Effector CD8-positive, alpha-beta T cell (primary cell): ENCODE results near the gene GOLGA5.
"Not testable (repeated sequence)": the region's sequence is repeated elsewhere in the genome, so short reads cannot be mapped to it uniquely, and the experiment has no call there.

Experiments
- DNase-seq: peaks from one replicate; lab custom pipeline; 2025; lab: John Stamatoyannopoulos, UW

Gene GOLGA5

DNA sequence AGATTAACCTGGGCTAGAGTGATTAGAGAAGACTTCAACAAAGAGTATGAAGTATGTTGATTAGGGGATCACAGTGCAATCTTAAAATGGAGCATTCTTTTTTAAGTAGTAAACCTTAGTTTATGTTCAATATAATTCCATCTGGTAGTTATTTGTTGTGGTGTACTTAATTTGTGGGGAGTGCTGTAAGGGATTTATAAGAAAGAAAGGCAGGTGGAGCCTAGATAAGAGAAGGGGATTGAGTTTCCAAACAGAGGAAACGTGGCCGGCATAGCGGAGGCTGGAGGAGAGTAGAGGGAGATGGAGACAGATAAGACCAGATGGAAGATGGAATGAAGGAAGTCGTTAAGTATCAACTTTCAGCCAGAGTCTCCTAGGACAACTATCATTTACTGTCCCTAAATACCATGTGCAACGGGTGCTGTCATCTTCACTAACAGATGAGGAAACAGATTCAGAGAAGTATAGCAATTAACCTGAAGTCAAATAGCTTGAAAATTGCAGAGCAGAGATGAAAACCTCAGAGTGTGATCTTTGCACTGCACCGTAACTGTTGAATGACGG, 38.1 kb downstream of the GOLGA5 start:
- DNase-seq: no peak

DNA sequence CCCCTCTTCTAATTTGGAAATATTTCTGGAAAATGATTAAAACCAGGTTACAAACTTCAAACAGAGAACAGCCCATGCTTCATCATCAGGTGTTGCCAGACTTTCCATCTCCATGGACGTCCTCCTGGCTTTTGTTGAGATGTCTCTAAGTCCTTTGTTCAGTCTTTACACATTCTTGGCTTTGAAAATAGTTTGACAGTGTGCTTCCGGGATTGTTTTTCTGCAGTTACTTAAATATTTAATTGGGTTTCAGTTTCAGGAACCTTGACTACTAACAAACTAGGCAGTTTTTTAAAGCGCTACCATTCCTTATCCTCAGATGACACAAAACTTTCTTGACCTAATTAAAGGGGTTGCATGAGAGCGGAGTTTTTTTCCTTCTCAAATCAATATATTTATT, 47.8 kb downstream of the GOLGA5 start:
- no peak for DNase-seq

DNA sequence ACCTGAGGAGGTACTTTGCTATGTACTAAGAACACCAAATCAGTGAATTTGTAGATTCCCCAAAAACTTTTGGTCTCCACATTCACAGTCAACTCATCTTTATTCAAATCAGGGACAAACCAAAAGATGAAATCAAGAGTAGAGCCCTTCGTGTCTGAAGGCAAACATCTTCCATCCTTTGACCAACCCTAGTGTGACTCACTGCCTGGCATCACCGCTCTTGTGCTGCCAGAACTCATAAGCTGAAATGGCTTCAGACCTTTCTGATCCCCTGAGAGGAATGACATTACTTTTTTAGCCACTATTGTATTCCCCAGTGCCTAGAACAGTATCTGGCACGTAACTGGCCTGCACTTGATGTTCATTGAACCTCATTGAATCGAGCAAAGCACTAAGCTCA, 50.1 kb downstream of the GOLGA5 start:
- no peak for DNase-seq

DNA sequence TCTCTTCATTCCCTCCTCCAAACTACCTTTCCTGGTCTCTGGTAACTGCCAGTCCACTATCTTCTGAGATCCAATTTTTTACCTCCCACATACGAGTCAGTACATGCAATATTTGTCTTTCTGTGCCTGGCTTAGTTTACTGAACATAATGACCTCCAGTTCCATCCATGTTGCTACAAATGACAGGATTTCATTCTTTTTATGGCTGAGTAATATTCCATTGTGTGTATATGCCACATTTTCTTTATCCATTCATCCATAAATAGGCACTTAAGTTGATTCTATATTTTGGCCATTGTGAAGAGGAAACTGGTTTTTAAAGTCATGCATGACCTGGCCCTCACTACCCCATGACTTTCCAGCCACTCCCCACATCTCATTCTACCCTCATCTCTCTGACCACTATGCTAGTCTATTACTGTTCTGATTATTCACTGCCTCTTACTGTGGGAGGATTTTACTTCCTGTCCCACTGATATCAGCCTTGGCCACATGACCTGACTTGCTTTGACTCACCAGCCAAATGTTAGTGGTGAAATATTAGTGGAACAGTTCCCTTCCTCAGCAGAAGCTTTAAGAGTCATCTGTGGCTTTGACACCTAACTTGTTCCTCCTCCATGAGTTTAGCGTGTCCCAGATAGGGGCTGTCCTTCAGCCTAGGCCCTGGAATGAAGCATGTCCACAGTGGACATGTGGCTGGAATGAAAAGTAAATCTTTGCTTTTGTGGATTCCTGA, 52.2 kb downstream of the GOLGA5 start:
- no peak for DNase-seq

DNA sequence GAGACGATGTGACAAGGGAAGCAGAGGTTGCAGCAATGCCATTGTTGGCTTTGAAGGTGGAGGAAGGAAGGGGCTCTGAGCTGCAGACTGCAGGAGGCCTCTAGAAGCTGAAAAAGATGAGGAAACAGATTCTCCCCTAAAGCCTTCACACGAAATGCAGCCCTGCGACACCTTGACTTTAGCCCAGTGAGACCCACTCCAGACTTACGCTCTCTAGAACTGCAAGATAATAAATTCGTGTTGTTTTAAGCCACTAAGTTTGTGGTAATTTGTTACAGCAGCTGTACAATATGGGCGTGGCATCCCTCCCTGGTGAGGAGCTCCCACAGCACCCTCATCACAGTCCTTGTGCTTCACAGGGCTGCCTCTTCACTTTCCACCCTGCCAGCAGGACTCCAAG, 53.2 kb downstream of the GOLGA5 start:
- no peak for DNase-seq

DNA sequence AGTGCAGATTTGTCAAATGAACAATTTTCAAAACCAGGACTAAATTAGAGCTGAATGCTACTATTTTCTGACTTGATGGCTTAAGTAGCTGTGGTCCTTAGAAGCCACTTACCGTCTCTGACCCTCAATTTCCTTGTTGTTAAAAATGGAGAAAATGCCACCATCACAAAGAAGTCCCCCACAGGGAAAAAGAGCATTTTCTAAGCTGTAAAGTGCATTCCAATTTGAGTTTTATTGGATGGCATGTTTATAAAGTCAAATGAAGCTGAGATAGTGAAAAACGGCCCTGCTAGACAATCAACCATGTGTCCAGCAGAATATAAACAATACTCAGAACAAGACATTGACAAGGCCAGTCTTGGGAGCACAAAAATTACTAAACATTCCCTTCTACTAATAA, 53.6 kb downstream of the GOLGA5 start:
- DNase-seq: no peak

DNA sequence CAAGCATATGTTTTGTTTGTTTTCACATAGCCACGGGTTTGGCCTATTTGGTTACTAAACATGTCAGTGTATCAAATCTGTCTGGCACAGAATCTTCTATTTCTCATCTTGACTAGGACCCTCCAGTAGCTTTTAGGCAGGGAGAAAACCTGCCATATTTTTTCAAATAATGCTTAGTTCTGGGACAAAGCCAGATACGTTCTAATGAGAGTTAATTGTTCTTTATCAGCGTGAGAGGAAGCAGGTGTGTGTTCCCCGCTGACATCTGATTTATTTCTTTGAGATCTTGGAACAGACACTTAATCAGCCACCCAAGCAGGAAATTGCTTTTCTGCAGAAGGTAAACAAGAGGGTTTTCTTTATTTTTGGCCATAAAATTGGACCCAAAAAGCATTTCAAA, 54.8 kb downstream of the GOLGA5 start:
- DNase-seq: no peak

DNA sequence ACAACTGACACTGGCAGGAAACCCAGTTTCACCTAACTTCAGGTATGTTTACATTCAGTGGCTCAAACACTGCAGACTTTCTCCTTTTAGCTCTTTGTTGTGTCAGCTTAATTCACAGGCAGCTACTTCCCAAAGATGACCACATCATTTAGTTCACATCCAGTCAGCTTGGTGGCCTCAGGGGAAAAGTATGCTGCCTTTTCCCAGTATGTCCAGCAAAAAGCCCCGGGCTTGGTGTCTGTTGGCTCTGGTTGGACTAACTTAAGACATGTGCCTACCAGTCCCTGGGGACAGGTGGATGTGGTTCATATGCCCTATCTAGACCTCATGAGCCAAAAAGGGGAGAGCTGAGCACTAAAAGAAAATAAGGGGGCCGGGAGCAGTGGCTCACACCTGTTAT, 56.4 kb downstream of the GOLGA5 start:
- DNase-seq: no peak

DNA sequence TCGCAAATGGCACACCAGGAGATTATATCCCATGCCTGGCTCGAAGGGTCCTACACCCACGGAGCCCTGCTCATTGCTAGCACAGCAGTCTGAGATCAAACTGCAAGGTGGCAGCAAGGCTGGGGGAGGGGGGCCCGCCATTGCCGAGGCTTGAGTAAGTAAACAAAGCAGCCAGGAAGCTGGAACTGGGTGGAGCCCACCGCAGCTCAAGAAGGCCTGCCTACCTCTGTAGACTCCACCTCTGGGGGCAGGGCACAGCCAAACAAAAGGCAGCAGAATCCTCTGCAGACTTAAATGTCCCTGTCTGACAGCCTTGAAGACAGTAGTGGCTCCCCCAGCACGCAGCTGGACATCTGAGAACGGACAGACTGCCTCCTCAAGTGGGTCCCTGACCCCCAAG, 59.0 kb downstream of the GOLGA5 start:
- DNase-seq: not testable (repeated sequence)

DNA sequence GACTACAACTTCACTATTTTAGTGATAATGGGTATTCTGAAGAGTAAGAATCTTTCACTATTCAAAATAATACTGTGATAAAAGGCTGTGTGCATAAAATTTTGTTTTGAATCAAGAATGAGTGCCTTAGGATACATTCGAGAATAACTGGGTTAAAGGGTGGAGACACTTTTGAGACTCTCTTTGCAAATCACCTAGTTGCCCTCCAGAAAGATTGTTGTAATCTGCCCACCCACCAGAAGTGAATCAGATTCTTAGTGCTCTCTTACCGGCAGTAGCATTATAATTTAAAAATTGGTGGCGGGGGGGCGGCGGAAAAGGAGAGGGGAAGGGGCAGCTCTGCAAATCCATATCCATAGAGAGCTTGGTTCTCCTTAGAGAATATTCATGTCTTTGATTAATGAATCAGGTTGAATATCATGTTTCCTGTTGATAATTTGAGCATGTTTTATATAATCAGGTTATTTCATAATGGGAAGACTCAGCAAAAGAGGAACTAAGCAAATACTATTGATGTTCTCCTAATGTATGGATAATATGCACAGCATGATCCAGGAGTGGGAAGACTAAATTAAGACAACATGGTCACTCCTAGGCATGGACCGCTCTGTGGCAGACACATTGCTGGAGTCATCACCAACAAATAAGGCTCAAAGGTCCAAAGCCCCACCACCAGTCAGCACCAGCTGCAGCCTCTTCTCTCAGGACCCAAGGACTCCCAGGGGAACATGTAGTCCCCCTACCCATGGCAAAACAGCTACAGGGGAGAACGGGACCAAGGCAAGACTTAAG, 66.1 kb downstream of the GOLGA5 start:
- no peak for DNase-seq

DNA sequence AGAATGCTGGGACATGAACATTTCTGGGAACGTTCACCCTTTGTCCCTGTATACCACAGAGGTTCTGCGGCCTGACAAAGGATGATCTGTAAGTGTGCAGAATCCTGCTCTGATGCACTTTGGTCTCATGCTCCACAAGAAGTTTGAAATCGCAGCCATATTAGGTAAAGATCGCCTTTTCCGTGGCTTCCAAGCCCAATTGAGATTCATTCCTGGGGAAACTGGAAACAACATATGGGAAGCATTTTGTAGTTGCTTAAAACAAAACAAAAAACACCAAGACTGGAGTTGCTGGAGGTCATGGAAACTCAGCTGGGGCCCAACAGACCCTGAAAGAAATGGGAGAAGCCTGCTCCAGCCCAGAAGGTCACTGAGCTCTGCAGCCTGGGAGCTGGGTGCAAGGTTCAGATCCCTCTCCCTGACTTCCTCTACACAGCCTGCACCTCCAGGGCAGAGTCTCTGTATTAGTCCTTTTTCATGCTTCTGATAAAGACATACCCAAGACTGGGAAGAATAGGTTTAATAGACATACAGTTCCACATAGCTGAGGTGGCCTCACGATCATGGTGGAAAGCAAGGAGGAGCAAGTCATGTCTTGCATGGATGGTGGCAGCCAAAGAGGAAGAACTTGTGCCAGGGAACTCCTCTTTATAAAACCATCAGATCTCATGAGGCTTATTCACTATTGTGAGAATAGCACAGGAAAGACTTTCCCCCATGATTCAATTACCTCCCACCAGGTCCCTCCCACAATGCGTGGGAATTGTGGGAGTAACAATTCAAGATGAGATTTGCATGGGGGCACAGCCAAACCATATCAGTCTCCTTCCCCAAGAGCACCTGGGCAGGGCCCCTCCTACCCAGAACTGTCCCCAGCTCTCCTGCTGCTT, 68.0 kb downstream of the GOLGA5 start:
- DNase-seq: no peak

DNA sequence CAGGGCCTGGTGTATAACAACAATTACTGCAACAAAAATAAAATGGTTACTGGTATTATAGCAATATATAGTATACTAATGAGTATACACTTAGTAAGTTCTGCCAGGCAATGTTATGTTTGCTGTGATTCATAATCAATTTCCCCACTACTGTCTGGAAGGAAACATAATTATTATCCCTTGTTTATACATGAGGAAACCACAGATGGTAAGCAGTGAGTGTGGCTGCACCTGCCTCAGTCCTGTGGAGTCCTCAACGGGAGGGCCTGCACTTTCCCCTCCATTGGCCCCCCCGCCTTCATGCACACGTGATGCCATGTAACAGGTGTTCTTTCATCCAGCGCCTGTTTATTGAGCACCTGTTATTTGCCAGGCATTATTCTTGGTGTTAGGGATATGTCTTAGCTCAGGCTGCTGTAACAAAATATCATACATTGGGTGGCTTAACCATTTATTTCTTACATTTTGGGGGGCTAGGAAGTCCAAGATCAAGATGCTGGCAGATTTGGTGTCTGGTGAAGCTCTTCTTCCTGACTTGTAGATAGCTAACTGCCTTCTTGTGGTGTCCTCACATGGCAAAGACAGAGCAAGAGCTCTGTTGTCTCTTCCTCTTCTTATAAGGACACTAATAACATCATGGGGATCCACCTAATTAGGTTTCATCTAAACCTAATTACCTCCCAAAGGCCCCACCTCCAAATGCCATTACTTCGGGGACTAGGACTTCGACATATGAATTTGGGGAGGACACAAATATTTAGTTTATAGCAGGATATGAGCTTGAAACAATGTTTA, 69.4 kb downstream of the GOLGA5 start:
- no peak for DNase-seq

DNA sequence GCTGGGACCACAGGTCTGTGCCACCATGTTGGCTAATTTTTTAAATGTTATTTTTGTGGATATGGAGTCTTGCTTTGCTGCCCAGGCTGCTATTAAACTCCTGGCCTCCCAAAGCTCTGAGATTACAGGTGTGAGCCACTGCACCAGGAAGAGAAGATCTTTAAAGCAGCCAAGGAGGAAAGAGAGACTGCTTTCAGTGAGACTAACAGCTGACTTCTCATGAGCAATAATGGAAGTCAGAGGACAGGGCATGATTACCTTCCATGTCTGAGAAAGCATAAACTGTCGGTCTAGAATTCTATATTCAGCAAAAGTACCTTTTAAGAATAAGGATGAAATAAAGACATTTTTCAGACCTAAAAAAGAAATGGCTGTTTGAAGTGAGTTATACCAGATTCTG, 71.6 kb downstream of the GOLGA5 start:
- no peak for DNase-seq

DNA sequence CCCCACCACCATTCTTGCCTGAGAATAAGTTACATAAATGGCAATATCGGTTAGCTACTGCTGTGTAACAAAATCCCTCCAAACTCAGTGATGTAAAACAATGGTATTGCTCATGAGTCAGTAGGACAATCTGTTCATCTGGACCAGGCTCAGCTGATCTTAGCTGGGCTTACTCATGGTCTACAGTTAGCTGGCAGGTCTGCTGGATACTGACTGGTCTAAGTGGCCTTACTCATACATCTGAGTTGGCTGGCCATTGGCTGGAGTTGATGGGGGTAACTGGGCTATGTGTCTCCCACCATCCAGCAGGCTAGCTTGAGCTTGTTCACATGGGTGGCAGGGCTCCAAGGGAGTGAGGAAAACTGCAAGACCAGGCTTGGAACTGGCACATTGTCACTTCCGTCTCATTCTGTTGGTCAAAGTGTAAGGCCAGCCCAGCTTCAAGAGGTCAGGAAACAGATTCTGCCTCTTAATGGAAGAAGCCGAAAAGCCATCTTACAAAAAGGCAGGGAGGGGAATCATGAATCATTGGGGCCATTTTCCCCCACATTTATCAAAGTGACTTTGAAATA, 72.2 kb downstream of the GOLGA5 start:
- no peak for DNase-seq

DNA sequence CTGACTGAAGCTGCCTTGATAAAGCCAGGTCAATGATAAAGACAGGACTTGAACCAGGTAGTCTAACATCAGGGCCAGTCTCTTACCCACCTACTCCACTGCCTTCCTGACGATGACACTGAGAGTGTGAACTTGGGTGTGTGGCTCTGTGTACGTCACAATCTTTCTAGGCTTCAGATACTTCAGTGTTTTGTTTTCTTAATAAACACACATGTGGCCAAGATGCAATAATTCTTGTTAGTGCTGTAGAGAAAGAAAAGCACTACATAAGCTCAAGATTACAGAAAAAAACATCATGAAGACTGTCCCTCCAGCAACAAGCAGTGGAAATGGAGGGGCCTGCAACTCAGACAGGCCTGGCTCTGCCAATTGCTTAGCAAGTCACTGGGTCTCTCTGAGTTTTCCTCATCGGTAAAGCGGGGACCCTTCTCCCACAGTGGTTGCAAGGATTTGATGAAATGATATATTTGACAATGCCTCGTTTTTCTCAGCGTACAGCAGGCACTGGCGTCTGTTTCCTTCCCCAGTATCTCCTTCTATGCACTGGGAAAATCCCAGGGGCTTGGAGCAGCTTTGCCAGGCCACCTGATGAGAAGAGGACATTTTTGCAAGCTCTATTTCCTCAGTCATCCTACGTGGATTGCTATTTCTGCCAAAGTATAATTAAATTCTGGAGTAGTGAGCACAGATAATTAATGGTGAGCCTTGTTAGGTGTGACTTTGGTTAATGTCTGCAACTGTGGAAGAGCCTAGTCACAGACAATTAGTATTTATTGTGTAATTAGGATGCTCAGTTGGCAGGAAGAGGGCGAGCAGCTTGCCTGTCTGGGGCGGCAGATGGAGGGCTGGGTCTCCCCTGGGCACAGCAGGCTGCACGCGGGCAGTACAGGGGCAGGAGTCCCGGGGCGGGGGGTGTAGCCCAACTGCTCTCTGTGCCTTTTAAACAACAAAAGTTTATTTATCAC, 73.1 kb downstream of the GOLGA5 start:
- no peak for DNase-seq

DNA sequence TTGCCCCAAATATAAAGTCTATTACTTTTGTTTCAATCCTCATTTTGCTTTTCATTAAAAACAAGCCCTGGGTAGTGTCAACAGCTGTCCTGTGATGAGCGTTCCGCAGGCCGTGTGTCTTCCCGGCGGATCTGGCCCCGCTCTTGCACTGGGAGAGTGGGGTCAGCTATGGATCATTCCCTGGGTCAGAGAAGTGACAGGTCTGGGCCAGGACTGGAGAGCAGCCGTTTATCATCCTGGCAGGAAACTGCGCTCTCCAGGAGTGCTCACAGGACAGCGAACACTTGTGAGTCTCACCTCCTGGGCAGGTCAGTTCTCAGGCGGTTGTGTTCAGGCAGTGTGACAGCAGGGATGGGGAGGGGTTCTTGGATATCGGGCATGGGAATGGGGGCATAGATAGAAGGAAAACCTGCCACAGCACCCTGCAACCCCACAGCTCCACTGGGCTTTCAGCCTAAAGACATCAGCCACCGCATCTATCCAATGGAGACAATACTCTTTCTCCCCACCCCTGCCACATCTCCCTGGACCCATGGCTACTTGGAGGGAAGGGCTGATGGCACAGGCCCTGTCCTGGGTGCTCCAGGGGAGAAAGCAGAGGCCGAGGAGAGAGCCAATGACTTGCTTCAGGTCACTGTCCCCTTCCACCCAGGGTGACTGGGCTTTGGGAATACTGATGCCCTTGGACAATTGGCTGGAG, 81.0 kb downstream of the GOLGA5 start:
- no peak for DNase-seq

DNA sequence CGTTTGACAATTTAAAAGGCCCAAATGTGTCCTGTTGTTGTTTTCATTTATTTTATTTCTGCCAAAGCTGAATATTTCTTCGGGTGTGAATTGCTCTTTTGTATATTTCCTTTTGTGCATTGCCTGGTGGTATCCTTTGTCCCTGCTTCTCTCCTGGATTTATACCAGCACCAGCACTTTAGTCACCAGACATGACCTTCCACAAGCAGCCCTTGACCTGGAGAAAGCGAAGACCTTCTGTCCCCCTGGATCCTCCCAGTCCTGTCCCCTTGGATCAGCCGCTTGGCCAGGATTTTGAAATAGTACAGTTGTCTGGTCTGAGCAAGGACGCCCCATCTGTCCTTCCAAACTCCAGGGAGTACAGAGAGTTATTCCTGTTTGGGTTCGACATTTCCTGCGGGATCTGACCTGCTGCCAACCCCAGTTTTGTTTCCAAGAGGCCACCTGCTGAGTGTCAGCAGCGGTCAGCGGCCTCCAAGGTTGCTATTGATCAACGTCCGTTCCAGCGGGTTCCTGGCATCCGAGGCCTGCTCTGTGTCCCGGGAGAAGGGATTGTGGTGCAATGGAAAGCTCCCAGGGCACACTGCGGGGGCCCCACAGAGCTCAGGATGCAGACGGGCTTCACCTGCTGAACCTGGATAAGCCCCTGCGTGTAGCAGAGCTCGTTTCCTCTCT, 83.8 kb downstream of the GOLGA5 start:
- DNase-seq: no peak

DNA sequence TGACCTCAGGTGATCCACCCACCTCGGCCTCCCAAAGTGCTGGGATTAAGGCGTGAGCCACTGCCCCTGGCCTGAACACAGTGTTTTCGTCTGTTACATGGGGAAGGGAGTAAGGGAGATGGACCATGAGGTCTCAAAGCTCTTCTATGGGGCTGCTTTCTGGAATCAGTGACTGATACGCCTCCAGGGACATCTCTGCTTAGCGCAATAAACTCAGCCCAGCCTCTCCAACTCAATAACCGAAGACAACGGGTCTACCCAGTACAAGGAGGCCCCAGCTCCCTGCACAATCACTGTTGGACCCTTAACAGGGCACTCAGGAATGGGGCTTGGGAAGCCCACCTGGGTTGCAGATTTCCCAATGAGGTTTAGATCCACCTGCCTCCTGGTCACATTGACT, 86.2 kb downstream of the GOLGA5 start:
- DNase-seq: no peak

DNA sequence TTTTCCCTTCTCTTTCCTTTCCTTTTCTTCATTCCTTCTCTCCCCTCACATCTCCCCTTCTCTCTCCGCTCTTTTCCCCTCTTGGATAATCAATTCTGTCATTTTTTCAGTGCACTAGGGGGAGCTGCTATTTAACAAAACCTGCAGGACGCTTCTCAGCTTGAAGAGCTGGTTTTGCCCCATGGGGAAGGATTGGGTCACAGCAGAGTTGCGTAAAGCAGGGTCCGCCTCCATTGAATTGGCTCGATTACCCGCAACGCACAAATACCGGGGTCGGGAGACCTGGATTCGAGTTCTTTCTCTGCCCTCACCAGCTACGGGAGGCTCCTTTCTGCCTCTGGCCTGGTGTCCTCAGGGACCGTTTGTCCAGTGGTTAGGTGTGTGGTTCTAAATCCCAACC, 86.7 kb downstream of the GOLGA5 start:
- no peak for DNase-seq
